ENCODE results near the gene JAK3. TPM values are rescaled to one million over a fixed set of nuclear protein-coding genes. Genes with fewer than 3 reads are reported as not detected.

Gene JAK3
- total and polyA plus RNA-seq, 10 of the 15 experiments (the other 5 are each of a cell fraction or from before 2014, with no cell fraction given), result 7.8 to 67.9 (median 33.3) TPM

DNA sequence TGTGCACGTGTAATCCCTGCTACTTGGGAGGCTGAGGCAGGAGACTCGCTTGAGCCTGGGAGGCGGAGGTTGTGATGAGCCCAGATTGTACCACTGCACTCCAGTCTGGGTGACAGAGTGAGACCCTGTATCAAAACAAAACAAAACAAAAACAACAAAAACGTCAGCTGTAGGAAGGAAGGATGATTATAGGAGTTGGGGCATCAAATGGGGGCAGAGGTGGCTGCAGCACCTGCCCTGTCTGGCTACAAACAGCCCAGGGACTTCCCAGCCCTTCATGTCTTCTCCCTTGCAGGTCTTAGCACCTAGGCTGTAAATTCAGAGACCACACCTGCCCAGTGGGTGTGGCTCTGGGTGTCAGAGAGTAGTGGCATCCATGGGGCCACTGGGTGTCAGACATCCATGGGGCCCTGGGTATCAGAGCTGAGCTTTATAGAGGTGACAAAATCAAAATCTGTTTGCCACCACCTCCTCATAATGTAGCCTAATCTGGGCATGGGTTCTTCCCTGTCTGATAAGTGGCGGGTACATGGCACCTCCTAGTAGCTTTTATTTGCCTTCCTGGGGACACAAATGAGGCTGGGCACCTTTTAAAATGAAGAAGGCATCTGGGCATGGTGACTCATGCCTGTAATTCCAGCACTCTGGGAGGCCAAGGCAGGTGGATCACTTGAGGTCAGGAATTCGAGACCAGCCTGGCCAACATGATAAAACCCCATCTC, 57.6 kb downstream of the JAK3 start:
- H3K9me3 ChIP-seq (replicated peaks; ENCODE audit: control insufficient read depth, insufficient read depth, low read length), result no peaks in the 10 kb centered on the region
- ChIA-PET POLR2A (no interaction called here), CTCF (interaction anchor here (0.7 to 2.2 kb wide), 3 partner anchors 60 to 70 kb away, joined by 3 to 7 read pairs (median 5); partner anchors contain the start of gene RPL18A), RAD21 (ENCODE audit: unreplicated experiment) (interaction anchor here (1.4 kb wide), 1 partner anchor 65 kb away, joined by 7 read pairs; no protein-coding TSS in a partner anchor), SMC1A (ENCODE audit: uncharacterized antibody, unreplicated experiment) (interaction anchor here (0.6 to 1.2 kb wide), 2 partner anchors 69 to 97 kb away, joined by 3 to 4 read pairs; partner anchors contain the start of gene RPL18A)
- FAIRE-seq, result no peak
- no peak overlapping the region for H3K4me3 ChIP-seq
- no TSS peak for BruUV-seq (replicated peaks)
- H4K20me1 ChIP-seq (ENCODE audit: control insufficient read depth, insufficient read depth), result no peaks in the 10 kb centered on the region
- TF ChIP-seq POLR2AphosphoS5 (IDR thresholded peaks at IDR 0.05; ENCODE audit: low read length) (no peak), CBFB (IDR thresholded peaks at IDR 0.05; ENCODE audit: low read depth) (no peak), ATF2 (IDR thresholded peaks at IDR 0.05; ENCODE audit: low read length) (no peak), NFXL1 (IDR thresholded peaks at IDR 0.05; ENCODE audit: borderline replicate concordance) (no peak), IRF5 (IDR thresholded peaks at IDR 0.05; ENCODE audit: borderline replicate concordance) (no peak), NR2C1 (IDR thresholded peaks at IDR 0.05) (no peak), STAT1 (conservative IDR thresholded peaks at IDR 0.05) (no peak), BCL11A (IDR thresholded peaks at IDR 0.05; ENCODE audit: low read depth, low read length) (no peak), MLLT1 (IDR thresholded peaks at IDR 0.05) (no peak), ELK1 (IDR thresholded peaks at IDR 0.05; ENCODE audit: low read depth, low read length) (no peak), POU2F2 (IDR thresholded peaks at IDR 0.05; ENCODE audit: borderline replicate concordance, low read depth, low read length) (no peak), NR2C2 (IDR thresholded peaks at IDR 0.05; ENCODE audit: borderline replicate concordance, control insufficient read depth, insufficient read length, low read depth) (no peak), RCOR1 (conservative IDR thresholded peaks at IDR 0.05; ENCODE audit: low read depth, low read length) (no peak), GABPA (IDR thresholded peaks at IDR 0.05; ENCODE audit: low read depth) (no peak), NKRF (conservative IDR thresholded peaks at IDR 0.05) (no peak), MAX (IDR thresholded peaks at IDR 0.05; ENCODE audit: low read depth, low read length) (no peak)
- peaks cover 1 to 6% of the 10 kb centered on the region in 2 experiments; a peak in 2 of 4 replicates for H3K27me3 ChIP-seq (replicated peaks in 1 of 2; ENCODE audit: control insufficient read depth in 2 of 2, insufficient read depth in 2 of 2, low read length in 1 of 2)
- no peaks in the 10 kb centered on the region; a peak in 2 of 4 replicates for H3K36me3 ChIP-seq (ENCODE audit: control insufficient read depth in 2 of 2, insufficient read depth in 2 of 2, low read length in 1 of 2)
- in situ Hi-C loops (cut with MboI), result no loop called here
- peak; percentile 25; the same call in 2 of the 3 replicates for ATAC-seq
- no peaks in the 10 kb centered on the region for H3K79me2 ChIP-seq (ENCODE audit: control insufficient read depth, insufficient read depth, low read length)
- no peak overlapping the region for H2AFZ ChIP-seq (ENCODE audit: control insufficient read depth, low read depth, low read length)
- H3K27ac ChIP-seq (ENCODE audit: control insufficient read depth, insufficient read depth), result no peak overlapping the region
- intact Hi-C loops (cut with micrococcal nuclease; ENCODE audit: unreplicated experiment), result no loop called here
- no peak for DNase-seq (ENCODE audit: low read depth, low spot score)
- 40% methylated on average over 6 of the region's 6 CpGs for WGBS (ENCODE audit: insufficient coverage, insufficient replicate concordance, low lambda C conversion rate, missing lambda C conversion rate)
- H3K4me1 ChIP-seq (ENCODE audit: control insufficient read depth, insufficient read depth, low read length), result no peaks in the 10 kb centered on the region
- H3K9ac ChIP-seq (ENCODE audit: control insufficient read depth, insufficient read depth, low read length), result no peak overlapping the region
- H3K4me2 ChIP-seq (ENCODE audit: control insufficient read depth, insufficient read depth), result no peak overlapping the region

All from GM12878 (cell line).